Hindlimb muscle (tissue), 1 donor: ENCODE data around the gene COL23A1. TPM values are rescaled to one million over a fixed set of nuclear protein-coding genes. Genes with fewer than 3 reads are reported as not detected.

Experiments
- DNase-seq: peaks from one replicate; pipeline ENCODE4 v3.0.0-alpha.2; 2013
- polyA plus RNA-seq: library from polyadenylated mRNA; unstranded; fragments of 120-200 nt; gene quantifications from one replicate; pipeline ENCODE4 v1.2.1, GENCODE V29; 2013; ENCODE audit not compliant: insufficient read length

COL23A1 gene
- polyA plus RNA-seq, 1 donor = 1.8 TPM

GRCh38 chr5:178389026-178389729 is 201.0 kb downstream of the COL23A1 start:
- DNase-seq = no peak

- DNase-seq = peak; percentile 63
These were observed 201.7 kb downstream of the COL23A1 start for GRCh38 chr5:178388386-178389025.

DNA sequence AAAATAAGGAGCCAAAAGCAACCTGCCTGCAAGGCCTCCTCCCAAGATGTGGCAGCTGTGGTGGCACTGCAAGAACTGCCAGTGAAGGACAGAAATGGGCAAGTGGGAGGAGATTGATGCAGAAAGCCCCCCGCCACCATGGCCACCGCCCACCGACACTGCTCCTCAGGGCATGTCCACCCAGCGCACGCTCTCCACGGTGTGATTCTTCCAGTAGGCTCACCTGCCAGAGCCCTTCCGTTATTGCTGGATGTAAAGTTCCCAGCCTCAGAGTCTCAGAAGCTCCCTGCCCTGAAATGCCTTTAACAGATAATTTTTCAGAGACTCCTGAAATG is 202.4 kb downstream of the COL23A1 start:
- DNase-seq = no peak

DNA sequence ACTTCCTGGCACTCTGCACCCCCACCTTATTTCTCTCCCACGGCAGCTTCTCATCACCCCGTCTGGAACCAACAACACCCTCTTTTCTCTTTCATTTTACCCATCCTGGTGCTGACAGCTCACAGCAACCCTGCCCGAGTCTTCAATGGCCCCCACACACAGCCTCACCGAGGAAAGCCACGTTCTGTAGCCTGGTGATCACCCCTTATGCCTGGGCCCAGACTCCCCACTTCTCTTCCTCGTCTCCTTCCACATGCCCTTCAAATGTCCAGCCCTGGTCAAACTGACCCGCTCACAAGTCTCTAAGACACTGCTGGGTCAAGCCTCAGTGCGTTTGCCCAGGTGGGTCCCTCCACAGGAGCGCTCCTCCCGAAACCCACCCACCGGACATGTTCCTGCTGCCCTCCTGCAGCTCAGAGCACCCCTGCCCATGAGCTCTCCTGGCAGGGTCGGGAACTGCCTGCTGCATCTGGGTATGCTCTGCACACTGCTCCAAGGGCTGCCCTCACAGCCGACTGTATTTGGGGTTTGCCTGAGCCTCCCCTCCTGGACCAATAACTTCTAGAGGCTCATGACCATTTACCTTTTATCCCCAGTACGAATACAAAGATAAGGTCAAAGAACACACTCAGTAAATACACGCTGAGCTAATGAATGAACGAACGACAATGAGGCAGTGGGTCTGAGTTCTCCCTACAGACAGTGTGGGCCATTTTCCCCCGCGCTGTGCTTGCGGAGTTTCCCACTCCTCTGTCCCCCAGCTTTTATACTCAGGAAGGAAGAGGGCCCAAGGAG is 202.9 kb downstream of the COL23A1 start:
- DNase-seq = no peak

- no peak for DNase-seq
These were observed 203.8 kb downstream of the COL23A1 start for GRCh38 chr5:178386336-178386931.

- no peak for DNase-seq
These were observed 204.7 kb downstream of the COL23A1 start for GRCh38 chr5:178385496-178385890.

DNA sequence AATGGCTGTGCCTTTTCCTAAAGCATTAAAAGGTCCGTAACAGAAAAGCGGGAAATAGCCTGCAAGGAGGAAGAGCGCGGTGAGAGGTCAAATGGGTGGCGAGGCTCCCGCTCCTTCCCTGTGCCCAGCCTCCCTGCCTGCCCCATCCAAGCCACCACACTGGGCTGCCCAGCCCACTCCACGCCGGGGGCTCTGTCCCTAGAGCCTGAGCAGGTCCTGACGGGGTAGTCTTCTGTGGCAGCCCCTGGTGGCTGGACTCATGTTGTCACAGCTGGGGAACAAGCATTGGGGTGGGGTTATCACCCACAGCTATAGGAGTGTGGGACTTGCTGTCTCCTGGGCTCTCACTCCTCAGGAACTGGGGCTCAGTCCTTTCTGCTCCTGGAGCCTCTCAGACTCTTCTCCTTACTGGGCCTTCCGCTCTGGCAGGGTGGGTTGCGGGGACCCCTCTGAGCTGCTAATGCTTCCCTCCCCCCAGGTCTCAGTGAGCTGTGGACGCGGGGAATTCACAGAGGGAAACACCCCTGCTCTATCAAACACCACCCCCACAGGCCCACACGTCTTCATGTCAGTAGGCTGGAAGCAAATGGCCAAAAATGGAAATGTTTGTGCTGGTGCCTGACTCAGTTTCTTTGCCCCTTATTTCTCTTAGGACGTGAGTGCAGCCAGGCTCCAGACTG is 205.2 kb downstream of the COL23A1 start:
- no peak for DNase-seq

GRCh38 chr5:178383919-178384815 is 206.0 kb downstream of the COL23A1 start:
- DNase-seq = no peak

- no peak for DNase-seq
These were observed 206.8 kb downstream of the COL23A1 start for GRCh38 chr5:178383301-178383918.

- no peak for DNase-seq
These were observed 207.4 kb downstream of the COL23A1 start for GRCh38 chr5:178382754-178383164.

DNA sequence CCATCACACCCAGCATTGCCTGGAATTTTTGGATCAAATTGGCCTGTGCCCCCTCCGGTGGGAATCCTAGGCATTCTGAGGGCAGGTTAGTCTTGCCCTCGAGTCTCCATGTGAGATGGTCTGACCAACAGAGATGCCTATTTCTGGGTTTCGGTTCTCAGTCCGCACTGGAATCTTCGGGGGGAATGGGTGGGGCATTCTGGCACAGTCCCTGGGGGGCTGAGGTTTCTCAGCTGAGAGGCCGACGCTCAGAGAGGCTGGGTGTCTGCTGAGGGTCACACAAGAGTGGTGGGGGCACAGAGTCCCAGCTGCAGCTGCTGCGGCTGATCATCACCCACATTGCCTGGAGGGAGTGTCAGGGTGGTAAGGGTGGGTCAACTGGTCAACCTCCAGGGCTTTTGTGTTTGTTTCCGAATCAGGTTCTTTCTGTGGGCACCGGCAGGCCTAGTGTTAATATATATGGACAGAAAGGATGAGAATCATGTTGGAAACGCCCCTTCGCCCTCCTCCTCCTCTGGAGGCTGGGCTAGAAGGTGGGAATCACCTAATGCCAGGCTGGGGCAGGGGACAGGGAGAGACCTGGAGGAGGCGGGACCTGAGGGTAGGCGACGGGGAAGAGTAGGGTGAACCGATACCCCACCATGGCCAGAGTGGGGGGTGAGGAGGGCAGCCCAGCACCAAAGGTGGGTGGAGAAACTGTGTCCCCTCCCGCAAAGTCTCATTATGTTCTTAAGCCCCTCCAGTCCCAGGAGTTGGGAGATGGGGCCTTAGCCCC is 208.1 kb downstream of the COL23A1 start:
- DNase-seq = no peak

DNA sequence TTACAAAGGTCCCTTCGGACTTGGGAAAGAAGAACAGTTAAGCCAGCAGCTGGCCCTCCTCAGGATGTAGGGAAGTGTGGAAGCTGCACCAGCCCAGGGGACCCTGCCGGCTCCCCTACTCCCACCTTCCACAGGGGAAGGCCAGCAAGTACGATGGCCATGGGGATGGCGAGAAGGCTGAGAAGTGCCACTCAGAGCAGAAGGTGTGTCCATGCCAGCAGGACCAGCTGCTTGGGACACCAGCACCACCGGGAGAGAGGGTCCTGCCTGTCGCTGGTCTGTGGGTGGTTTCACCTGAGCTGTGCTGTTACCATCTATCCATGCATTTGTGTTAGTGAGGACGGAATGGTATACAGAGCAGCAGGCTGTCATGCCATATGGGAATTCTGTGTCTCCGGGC is 209.0 kb downstream of the COL23A1 start:
- DNase-seq = no peak

GRCh38 chr5:178380541-178381074 is 209.6 kb downstream of the COL23A1 start:
- no peak for DNase-seq

DNA sequence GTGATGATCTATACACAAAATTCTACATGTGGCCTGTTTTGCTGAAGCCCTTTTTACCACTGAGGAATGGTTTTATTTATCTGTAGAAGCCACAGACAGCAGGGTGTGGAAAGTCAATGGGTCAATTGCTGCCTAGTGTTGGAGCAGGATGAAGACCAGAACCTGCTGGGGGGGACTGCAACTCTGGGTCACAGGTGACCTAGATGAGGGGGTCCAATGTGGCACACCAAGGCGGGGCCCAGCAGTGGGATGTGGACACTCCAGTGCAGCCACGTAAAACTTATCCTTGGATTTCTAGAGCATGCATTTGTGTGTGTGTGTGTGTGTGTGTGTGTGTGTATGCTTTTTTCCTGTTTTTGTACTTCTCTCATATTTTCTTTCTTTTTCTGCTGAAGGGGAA is 210.1 kb downstream of the COL23A1 start:
- no peak for DNase-seq

GRCh38 chr5:178378527-178379484 is 211.4 kb downstream of the COL23A1 start:
- no peak for DNase-seq

GRCh38 chr5:178377583-178378270 is 212.5 kb downstream of the COL23A1 start:
- DNase-seq = no peak

DNA sequence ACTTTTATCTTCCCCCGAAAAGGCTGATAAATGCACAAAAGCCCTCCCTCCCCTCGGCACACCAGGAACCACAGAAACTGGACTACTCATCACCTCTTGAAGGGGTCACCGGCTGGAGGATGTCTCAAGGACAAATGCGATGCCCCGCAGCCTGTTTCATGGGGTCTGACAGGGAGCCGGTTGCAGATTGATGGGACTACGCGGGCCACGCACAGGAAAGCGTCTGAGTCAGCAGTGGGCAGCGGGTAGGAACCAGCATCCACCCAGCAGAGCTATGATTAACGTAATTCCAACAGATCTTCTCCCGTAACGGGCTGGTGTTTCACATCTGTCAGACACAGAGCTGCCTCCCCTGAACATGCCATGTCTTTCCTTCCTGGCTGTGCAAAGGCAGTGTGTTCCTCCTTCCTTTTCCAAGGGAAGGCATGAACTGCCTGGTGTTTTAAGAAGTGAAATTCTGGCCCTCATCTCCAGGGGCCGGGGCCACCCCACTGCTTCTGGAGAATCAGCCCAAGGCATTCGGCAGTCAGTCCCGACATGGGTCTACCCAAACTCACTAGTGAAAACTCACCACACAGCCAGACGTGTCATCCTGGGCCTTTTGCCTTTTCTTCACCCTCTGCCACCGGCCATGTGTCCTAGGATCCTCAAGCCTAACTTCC is 213.1 kb downstream of the COL23A1 start:
- no peak for DNase-seq

DNA sequence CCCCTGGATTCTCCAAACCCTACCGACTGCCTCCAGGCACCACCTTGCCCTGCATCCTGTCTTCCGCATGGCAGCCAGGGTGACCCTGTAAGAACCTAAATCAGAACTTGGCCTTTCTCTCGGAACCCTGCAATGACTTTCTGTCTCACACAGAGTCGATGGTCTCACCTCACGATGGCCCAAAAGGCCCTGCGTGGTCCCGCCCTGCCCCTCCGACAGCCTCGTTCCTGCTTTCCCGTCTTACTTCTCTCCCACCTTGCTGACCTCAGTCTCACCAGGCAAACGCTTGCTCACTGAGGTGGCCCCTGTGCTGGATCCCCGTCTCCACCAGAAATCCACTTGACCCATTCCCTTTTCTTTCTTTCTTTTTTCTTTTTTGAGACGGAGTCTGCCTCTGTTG is 214.8 kb downstream of the COL23A1 start:
- DNase-seq = no peak
